Suprapubic skin (tissue), 4 donors: ENCODE data around the gene C9orf153. TPM values are rescaled to one million over a fixed set of nuclear protein-coding genes. Genes with fewer than 3 reads are reported as not detected.

Source experiments
- DNase-seq, 2 donors: peaks; one replicate each; pipeline ENCODE4 v3.0.0-alpha.2; 2019; ENCODE audit warnings: low spot score in 2 of 2
- H3K27ac ChIP-seq: fragments of 200-600 bp; sonication (generic); one replicate; pipeline ENCODE4 v1.5.1; 2019
- H3K27me3 ChIP-seq: fragments of 200-600 bp; sonication (generic); one replicate; pipeline ENCODE4 v1.5.1; 2019
- H3K36me3 ChIP-seq: fragments of 200-600 bp; sonication (generic); one replicate; pipeline ENCODE4 v1.5.1; 2019
- H3K4me1 ChIP-seq: fragments of 200-600 bp; sonication (generic); one replicate; pipeline ENCODE4 v1.5.1; 2019
- H3K4me3 ChIP-seq: fragments of 200-600 bp; sonication (generic); one replicate; pipeline ENCODE4 v1.5.1; 2019; ENCODE audit warnings: mild to moderate bottlenecking
- H3K9me3 ChIP-seq: fragments of 200-600 bp; sonication (generic); one replicate; pipeline ENCODE4 v1.5.1; 2019
- CTCF ChIP-seq, 2 donors: fragments of 200-600 bp in 1 of 2; fragments of 450-650 bp in 1 of 2; sonication (generic) in 1 of 2; IDR thresholded peaks; one replicate each; pipeline ENCODE4 v1.5.1; 2016 to 2019; ENCODE audit warnings: antibody characterized with exemption in 2 of 2, mild to moderate bottlenecking in 1 of 2, moderate library complexity in 1 of 2
- EP300 ChIP-seq: sonication (generic); formaldehyde crosslinking; IDR thresholded peaks from one replicate; pipeline ENCODE4 v1.6.1; 2017; ENCODE audit warnings: antibody characterized with exemption
- POLR2A ChIP-seq, 2 donors: fragments of 450-650 bp; IDR thresholded peaks; one replicate each; pipeline ENCODE4 v1.6.1; 2017; ENCODE audit warnings: antibody characterized with exemption in 2 of 2, mild to moderate bottlenecking in 2 of 2, moderate library complexity in 2 of 2
- POLR2AphosphoS5 ChIP-seq, 3 donors: sonication (generic); formaldehyde crosslinking; IDR thresholded peaks; one replicate each; pipeline ENCODE4 v1.6.1; 2017; ENCODE audit warnings: antibody characterized with exemption in 3 of 3
- WGBS: methylation state at CpG from one replicate; pipeline ENCODE4 v1.1.5; 2018; 5-methylcytosine and 5-hydroxymethylcytosine counted together
- total RNA-seq, 4 donors: library from RNA; depleted of rRNA; stranded (reverse); fragments of >200 nt; gene quantifications; one replicate each; pipeline ENCODE4 v1.1.0, GENCODE V29; 2016

C9orf153 gene
- total RNA-seq, 4 donors from 2014 or later, result 0.34 to 7.6 TPM; not detected in 2

GRCh38 chr9:86286278-86286677 is 26.8 kb upstream of the C9orf153 start:
- WGBS, result 49% methylated on average over 3 of the region's 3 CpGs

GRCh38 chr9:86285261-86285660 is 25.8 kb upstream of the C9orf153 start:
- H3K27ac ChIP-seq, result no peak overlapping the region
- no peaks in the 10 kb centered on the region for H3K36me3 ChIP-seq
- TF ChIP-seq EP300 (no peak), POLR2A (IDR thresholded peaks at IDR 0.05) (no peak), CTCF (IDR thresholded peaks at IDR 0.05) (no peak), POLR2AphosphoS5 (IDR thresholded peaks at IDR 0.05) (no peak)
- WGBS, result 70% methylated on average over 2 of the region's 2 CpGs
- H3K4me1 ChIP-seq, result peaks cover 20% of the 10 kb centered on the region
- no peak for DNase-seq
- H3K27me3 ChIP-seq, result no peaks in the 10 kb centered on the region
- no peak overlapping the region for H3K4me3 ChIP-seq
- H3K9me3 ChIP-seq, result no peaks in the 10 kb centered on the region

More at GRCh38 chr9:86286278-86286677, 26.8 kb upstream of the C9orf153 start:
- TF ChIP-seq CTCF (IDR thresholded peaks at IDR 0.05) (no peak), POLR2A (IDR thresholded peaks at IDR 0.05) (no peak), EP300 (no peak), POLR2AphosphoS5 (IDR thresholded peaks at IDR 0.05) (no peak)
- H3K27me3 ChIP-seq, result no peaks in the 10 kb centered on the region
- no peak for DNase-seq
- H3K36me3 ChIP-seq, result no peaks in the 10 kb centered on the region
- H3K27ac ChIP-seq, result no peak overlapping the region
- H3K4me1 ChIP-seq, result peaks cover 10% of the 10 kb centered on the region
- H3K9me3 ChIP-seq, result no peaks in the 10 kb centered on the region
- H3K4me3 ChIP-seq, result no peak overlapping the region

GRCh38 chr9:86282979-86283535 is 23.6 kb upstream of the C9orf153 start:
- WGBS, result 20% methylated on average over 12 of the region's 12 CpGs
- peak overlapping the region; percentile 79 for H3K4me3 ChIP-seq
- no peaks in the 10 kb centered on the region for H3K36me3 ChIP-seq
- H3K27ac ChIP-seq, result peak overlapping the region; percentile 97
- no peaks in the 10 kb centered on the region for H3K27me3 ChIP-seq
- DNase-seq, result no peak
- peaks cover 26% of the 10 kb centered on the region for H3K4me1 ChIP-seq
- H3K9me3 ChIP-seq, result no peaks in the 10 kb centered on the region
- no peak for TF ChIP-seq EP300
- TF ChIP-seq POLR2AphosphoS5 (IDR thresholded peaks at IDR 0.05), result no peak
- TF ChIP-seq CTCF (IDR thresholded peaks at IDR 0.05), result no peak
- no peak for TF ChIP-seq POLR2A (IDR thresholded peaks at IDR 0.05)

- no peaks in the 10 kb centered on the region for H3K9me3 ChIP-seq
- H3K27ac ChIP-seq, result peak within 1 kb of the TSS; percentile 97
Measured at GRCh38 chr9:86282077-86282978, 22.9 kb upstream of the C9orf153 start, which contains the start of gene ISCA1. Gene ISCA1 (minus strand): TSS chr9:86282538. CDS start chr9:86282458, 80 bp downstream.

More at GRCh38 chr9:86282077-86282978, 22.9 kb upstream of the C9orf153 start, which contains the start of gene ISCA1:
- Histone ChIP-seq H3K4me3 (peak within 1 kb of the TSS; percentile 79), H3K4me1 (peaks cover 26% of the 10 kb centered on the region), H3K27me3 (no peaks in the 10 kb centered on the region), H3K36me3 (no peaks in the 10 kb centered on the region)
- 0% methylated on average over 2 of the region's 101 CpGs for WGBS
- peak; percentile 99 for DNase-seq
- TF ChIP-seq POLR2AphosphoS5 (IDR thresholded peaks at IDR 0.05) (peak in 2 of 3 donors; percentile 73 to 79), POLR2A (IDR thresholded peaks at IDR 0.05) (peak; percentile 72 to 96), CTCF (IDR thresholded peaks at IDR 0.05) (no peak)
